GDM1 (cell line): ENCODE results near the gene KLK6.

ENCODE experiments used
- DNase-seq: peaks from one replicate; lab custom pipeline; 2025; lab: John Stamatoyannopoulos, UW

KLK6 gene

DNA sequence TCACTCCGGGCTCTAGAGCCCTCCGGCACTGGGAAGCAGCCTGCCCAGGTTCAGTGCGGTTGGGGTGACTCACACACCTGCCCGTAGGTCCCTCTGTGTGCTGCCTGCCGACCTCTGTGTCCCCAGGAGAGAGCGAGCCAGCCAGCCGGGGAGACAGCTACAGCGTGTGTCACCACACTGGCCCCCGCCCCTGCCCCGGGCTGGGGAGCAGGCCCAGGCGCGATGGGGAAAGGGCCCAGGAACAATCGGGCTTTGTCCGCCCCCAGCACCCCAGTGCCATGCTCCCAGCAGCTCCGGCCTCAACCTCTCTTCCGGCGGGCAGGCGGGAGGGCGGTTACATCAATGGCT, at the start of gene KLK6:
TSS of gene KLK6 (minus strand) at position 179 of the 348 bp plus-strand sequence. CDS start 1,487 bp downstream, outside the sequence.
- DNase-seq, result no peak

DNA sequence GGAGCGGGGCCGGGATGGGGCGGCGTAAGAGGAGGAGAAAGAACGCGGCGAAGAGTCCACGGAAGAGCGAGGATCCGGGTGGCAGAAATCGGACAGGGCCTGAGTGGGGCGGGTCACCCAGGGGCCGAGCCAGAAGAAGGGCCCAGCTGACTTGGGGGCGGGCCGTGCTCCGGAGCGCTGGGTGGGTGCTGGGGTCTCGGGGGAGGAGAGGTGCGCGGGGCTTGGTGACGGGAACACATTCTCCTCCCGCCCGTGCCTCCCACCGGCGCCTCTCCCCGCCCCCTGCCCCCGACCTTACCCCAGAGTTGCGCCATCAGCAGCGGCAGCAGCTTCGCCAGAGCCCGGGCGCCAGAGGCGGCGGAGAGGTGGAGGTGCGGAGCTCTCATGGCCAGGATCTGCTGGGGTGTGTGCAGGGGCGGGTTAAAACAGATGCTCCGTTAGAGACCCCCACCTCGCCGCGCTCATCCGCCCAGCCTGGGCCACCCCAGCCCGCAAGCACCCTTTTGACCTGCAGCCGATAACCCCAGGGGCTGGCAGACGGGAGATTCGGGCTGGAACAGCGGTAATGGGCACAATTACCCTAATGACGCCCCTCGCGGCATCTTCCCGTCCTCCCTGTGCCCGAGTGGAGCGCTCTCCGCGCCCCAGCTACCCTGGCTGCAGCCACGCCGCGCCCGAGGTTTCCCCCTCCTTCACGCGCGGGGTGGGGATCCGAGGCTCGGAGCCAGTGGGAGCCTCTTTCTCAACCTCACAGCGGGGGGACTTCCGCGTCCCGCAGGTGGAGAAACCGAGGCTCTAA, 49.6 kb upstream of the KLK6 start:
- DNase-seq, result no peak

DNA sequence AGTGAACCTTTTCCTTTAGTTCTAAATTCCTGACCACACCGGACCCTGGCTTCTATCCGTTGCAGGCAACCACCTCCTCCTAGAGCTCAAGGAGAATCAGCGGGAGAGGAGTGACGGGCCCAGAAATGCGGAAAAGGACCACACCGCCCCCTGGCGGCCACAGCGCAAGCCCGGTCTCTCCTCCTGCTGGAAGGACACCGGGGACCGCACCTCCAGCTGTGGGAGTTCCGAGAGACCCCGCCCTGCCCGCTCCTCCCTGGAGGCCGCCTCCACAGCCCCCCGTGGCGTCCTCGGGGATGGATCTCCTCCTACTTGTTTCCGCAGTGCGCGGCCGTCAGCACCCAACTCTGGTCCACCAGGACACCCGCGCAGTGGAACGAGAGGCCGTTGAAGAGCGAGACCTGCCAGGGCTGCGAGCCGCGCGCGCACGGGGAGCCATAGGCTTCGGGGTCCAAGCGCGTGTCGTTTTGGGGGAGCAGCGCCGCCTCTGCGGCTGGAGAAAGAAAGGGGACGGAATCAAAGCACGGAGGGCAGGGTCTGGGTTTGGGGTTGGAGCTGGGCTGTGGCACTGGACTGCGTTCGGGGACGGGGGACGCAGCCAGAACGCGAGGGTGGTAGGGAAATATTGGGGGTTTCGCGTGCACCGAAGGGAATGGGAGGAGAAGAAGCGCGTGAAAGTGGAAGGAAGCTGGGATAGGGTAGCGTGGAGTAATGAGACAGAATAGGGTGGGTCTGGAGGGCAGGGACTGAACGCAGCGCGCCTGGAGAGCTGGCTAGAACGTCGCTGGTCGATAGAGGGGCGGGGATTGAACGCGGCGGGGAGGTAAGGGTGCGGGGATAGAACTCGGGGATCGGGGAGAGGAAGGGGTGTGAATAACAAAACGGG, 47.6 kb upstream of the KLK6 start:
- peak; percentile 10 for DNase-seq

DNA sequence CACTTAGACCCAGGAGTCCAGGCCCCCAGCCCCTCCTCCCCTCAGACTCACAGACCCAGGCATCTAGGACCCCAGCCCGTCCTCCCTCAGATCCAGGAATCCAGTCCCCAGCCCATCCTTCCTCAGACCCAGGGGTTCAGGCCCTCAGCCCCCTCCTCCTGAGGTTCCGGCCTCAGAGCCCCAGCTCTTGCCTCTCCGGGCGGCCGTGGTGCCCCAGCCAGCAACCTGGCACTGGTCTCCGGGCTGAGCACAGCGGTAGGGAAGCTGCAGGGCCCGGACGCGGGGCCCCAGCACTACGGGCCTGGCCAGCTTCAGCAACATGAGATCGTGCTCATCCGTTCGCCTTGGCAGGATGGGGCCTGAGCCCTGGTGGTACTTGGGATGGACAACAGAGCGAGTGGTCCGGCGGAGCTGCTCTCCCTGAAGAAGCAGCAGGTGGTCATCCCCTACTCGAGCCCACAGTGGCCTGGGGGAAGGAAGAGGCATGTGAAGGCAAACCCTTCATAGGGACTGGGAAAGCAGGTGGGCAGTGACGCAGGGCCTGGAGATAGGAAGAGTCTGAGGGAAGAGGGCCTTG, 46.4 kb upstream of the KLK6 start:
- DNase-seq, result no peak

DNA sequence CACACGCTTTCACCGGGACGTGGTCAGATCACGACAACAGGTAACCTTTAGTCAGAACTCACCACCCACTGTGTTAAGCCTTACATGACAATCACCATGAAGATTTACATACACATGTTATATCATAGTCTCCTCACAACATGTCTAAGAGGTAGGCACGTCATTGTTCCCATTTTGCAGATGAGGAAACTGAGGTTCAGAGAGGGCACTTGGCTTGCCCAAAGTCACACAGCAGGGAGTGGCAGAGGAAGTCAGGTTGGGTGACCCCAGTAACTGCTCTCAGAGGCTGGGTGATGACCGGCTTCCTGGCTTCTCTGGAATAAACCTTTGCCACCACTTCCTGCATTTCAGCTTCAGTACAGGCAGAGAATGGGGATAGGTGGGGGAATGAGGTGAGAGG, 44.9 kb upstream of the KLK6 start:
- DNase-seq, result no peak

DNA sequence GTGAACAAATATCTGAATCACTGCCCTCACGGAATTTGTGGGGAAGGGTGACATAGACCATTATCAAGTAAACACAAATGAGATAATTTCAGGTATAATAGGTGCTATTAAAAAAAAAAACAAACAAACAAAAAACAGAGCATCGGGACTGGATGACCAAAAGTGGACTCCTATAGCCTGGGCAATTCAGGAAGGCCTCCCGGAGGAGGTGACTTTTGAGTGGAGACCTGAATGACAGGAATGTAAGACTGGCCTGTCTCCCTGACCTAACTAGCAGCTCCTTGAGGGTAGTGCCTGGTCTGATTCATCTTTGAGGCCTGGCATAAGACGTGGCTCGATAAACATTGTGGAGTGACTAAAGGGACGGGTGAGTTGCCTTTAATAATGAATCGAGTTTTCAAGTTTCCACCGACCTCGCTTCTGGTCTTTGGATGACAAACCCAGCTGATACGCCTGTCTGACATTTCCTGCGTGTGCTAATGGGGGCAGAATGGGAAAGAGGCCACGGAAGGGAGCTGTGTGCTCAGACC, 43.3 kb upstream of the KLK6 start:
- no peak for DNase-seq

DNA sequence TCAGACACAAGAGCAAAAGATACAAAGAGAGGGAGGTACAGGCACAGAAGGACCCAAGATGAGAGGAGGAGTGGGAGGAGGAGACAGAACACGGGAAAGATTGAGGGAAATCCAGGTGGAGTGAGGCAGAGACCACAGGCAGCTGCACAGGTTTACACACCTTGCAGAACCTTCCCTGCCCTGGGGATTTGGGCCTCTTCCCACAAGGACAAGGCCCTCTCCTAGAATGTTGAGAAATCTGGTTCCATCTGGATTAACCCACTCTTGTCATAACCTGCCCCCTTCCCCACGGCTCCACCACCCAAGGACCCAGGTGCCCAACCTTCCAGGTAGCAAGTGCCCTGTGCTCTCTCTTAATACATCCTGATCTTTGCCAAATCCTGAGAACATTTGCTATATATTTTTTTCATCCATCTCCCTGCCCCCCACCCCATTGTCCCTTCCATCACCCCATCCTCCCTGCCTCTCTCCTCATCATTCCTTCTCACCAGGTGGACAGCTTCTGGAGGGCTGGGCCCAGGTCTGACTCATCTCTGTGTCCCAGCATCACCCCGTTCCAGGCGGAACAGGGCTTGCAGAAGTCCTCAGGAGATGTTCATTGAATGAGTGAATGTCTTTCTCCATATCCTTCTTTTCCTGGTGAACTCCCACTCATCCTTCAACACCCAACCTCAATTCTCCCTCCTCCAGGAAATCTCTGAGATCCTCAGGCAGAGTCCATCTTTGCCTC, 40.8 kb upstream of the KLK6 start:
- no peak for DNase-seq

DNA sequence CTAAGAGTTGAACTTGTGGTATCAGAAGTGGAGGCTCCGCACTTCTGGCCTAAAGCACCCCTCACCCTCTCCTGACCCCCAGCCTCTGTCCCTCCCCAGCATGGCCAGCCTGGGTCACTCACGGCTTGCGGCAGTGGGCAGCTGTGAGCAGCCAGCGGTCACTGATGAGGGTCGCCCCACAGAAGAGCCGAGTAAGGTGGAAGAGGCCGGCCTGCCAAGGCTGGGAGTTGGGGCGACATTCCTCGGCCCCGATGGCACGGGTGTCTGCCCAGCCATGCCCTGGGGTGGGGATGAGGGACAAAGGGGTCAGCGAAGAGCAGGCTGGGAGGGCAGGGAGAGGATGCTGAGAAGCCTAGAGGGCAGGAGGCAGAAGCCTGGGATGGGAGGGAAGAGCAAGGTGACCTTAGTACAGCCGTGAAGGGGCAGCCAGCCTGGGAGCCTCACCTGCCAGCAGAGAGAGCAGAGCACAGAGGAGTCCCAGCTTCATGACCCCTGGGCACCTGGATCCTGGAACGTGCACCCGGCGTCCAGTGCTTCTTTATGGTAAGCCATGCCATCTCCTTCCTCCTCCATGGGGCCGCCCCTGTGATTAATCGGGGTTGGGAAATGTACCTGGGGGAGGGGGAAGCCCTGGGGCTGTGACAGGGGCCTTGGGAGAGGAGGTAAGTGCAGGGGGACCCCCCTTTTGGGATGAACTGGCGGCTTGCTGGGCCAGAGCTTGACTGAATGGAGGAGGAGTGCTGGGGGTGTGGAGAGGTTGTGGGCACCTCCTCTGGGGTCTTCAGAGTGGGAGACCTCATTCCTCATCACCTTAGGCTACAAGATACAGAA, 39.9 kb upstream of the KLK6 start:
- DNase-seq, result no peak

DNA sequence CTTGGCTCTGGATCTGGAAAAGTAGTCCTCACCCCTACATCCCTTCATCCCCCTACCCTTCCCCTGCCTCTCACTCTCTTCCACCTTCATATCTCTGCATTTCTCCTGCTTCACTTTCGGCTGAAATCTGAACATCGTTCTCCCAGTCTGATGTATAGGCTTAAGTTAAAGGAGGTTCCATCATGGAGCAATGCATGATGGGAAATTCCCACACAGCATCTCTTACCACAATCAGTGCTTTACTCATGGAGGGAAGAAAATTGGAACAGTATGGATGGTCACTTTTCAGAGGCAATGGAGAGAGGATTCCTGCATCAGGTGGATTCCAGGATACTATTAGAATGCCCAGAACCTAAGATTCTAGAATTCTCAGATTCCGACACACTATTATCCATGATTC, 38.1 kb upstream of the KLK6 start:
- no peak for DNase-seq

DNA sequence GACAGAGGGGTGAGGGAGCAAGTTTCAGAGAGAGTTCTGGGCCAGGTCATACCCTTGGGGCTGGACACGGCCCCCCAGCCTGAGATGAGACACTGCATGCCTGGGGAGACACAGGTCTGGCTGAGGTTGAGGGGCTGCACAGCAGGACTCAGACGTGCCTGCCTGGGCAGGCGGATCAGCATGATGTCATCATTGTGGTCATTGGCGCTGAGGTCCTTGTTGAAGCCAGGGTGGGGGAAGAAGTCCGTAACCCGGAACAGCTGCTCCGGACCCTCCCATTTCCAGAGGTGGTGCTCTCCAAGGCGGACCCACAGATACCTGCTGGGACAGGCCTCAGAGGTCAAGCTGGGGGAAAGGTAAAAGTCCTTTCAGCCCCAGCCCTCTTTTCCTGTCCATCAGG, 37.0 kb upstream of the KLK6 start:
- DNase-seq, result no peak

DNA sequence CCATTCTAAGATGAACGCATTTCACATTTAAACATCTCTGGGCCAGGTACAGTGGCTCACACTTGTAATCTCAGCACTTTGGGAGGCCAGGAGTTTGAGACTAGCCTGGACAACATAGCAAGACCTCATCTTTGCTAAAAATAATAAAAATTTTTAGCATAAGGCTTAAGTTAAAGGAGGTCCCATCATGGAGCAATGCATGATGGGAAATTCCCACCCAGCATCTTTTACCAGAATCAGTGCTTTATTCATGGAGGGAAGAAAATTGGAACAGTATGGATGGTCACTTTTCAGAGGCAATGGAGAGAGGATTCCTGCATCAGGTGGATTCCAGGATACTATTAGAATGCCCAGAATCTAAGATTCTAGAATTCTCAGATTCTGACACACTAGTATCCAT, 35.9 kb upstream of the KLK6 start:
- DNase-seq, result no peak

DNA sequence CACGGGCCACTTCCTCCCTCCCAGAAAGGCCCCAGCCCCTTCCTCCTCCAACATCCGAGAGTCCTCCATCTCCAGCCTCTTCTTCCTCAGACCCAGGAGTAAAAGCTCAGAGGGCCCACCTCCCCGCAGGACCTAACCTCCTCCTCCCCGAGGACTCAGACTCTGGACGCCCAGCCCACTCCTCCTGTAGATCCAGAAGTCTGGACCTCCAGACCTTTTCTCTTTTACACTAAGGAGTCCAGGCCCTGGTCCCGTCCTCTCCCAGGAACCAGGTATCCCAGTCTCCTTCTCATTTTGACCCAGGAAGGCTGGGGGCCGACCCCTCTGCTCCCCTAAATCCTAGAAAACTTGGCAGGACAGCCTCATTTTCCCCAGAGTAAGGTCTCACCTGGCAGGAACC, 33.9 kb upstream of the KLK6 start:
- DNase-seq, result no peak

DNA sequence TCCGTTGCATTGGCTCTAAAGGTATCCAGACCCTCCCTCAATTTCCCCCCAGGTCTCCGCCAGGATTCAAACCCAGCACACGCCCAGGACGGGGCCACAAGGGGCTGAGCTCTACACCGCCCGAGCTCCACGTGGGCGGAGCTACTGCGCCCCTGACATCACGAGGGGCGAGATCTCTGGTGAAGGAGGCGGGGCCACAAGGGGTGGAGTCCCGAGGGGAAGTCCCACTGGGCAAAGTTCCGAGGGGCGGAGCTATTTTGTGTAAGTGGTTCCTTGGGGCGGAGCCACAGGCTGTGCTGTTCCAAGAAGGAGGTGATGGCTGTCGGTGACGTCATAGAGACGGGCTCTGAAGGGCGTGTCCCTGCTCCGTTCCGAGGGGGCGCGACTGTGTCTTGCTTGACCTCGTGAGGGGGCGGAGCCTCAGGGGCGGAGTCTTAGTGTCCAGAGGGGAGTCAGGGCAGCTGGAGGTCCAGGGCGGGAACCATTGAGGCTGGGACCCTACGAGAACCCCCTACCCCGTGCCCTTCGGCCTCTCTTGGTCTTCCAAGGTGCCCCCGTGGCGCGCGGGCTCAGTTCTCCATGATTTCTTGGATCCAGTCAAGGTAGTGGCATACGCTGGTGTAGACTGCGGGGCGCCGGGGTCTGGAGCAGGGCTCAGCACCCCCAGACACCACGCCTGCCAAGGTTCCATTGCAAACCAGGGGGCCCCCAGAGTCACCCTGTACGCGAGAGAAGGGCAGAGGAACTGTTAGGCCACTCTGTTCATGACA, 33.3 kb upstream of the KLK6 start:
- DNase-seq, result no peak

DNA sequence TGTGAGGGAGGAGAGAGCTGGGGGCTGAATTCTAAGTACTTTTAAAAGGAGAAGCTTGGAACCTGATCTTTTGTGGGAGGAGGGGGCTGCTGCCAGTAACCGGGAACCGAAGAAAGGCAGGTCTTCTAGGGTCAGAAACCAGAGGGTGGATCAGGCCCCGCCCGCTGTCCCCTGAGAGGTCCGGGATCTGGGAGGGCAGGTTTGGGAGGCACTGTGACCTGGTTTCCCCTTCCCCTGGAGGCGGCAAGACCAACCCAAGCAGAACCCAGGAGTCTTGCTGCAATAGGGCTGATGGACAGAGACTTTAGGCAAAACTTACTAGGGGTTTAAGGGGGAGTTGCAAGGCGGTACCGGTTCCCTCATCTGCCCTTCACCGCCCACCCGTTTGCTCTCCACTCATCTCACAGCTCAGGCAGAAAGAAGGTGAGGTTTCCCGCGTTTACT, 32.7 kb upstream of the KLK6 start:
- no peak for DNase-seq

DNA sequence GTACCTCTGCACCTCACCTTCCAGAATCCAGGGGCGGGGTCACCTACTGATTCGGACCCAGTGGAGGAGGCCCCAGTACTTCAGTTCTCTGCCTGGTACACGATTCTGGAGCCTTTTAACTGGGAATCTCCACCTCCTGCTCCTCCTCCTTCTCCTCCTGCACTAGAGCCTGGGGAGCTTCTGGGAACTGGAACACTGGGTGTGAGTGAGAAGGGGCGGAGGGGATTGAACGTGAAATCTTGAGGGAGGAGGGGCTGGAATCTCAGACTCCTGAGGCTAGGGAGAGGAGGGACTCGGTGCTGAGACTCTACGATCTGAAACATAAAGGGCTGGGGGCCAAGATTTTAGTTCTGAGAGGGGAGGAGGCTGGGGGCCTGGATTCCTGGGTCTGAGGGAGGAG, 32.1 kb upstream of the KLK6 start, which contains the start of gene KLK8:
TSS of gene KLK8 (minus strand) at position 90 of the 400 bp plus-strand sequence. CDS start 437 bp downstream, outside the sequence.
- no peak for DNase-seq

DNA sequence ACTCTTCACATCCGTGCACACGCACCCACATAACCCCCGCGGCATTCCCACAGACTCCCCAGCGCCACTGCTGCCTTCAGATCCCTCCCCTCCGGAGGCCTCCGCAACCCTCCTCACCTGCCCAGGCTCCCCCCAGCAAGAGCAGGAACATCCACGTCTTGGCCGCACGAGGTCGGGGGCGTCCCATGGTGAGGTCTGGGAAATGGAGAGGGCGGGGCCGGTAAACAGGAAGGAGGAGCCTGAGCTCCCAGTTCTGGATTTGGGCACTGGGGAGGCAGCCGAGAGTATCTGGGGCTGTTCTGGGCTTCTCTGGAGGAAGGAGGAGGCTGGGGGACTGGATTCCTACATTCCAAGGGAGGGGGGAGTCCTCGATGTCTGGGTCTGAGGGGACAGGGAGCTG, 31.6 kb upstream of the KLK6 start:
- DNase-seq, result no peak

DNA sequence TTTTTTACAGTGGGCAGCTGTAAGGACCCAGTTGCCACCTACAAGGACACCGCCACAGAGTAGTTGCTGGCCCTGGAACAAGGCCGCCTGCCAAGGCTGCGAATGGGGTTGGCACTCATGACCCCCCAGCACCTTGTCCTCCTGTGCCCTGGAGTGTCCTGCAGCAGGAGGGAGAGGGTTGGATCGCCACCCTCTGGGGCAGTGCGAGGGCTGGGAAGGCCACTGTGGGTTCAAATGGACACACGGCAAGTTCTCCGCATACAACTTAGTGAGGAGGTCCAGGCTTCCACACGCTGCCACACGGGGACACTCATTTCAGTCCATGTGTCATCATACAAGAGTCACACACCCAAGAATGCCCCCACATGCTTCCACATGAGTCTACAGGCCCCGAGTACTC, 31.0 kb upstream of the KLK6 start:
- no peak for DNase-seq

DNA sequence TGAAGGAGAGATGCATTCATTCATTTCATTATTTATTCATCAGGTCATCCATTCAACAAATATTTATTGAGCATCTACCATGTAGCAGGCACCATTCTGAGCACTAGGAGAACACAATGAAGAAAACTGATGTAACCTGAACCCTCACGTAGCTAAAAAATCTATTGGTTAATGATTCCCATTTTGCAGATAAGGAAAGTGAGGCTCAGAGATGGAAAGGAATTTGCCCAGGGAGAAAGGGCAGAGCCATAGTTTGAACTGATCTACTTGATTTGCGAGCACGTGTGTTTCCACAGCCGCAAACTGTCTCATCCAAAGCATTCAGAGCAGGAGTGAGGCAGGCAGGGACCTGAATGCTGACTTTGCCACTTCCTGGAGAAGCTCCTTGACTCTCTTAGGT, 29.3 kb upstream of the KLK6 start:
- DNase-seq, result no peak

DNA sequence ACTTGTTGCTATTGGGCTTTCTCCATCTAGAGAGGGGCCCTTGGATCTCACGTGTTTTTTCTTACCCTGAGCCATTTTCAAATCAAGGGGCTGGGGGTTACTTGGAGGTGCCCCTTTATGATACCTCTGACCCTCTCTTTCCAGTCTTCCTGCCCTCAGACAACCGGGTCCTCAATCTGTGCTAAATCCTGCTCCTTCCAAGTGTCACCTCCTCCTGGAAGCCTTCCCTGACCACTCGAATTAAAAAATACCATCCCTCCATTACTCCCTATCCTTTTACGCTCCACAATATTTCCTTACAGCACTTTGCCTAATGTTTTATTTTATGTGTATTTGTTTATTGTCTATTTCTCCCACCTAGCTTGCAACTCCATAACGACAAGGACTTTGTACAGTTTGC, 28.7 kb upstream of the KLK6 start:
- no peak for DNase-seq

DNA sequence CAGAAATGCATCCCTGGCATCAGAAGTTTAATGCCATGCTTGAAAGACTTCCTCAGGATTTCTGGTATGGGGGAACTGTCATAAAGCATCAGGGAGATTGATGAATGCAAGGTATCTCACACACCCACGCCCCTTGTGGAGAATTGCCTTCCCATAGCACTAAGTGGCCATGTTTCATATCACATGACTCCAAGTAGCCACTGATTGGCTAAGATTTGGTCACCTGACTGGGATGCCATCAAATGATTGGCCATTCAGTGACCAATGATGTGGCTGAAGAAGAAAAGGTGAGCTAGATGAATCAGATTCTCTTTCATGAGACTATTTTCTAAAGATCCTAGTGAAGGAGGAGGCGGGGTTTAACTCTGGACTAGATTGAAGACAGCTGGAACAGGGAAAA, 24.7 kb upstream of the KLK6 start:
- DNase-seq, result no peak
